KMS-11 (cell line): ENCODE data around the gene C11orf68.

Experiments
- H2AFZ ChIP-seq: fragments of 200-600 bp; sonication (generic); 2 replicates; pipeline ENCODE4 v1.6.1; 2016; ENCODE audit warnings: antibody characterized with exemption, mixed run types, low read depth
- H3K27ac ChIP-seq: fragments of 200-600 bp; sonication (generic); 2 replicates; pipeline ENCODE4 v1.6.1; 2016; ENCODE audit warnings: mild to moderate bottlenecking, mixed run types
- H3K27me3 ChIP-seq: fragments of 200-600 bp; sonication (generic); 2 replicates; pipeline ENCODE4 v1.6.1; 2017; ENCODE audit warnings: mild to moderate bottlenecking, low read depth, mixed run types, moderate library complexity; ENCODE audit not compliant: insufficient read depth
- H3K36me3 ChIP-seq: fragments of 200-600 bp; sonication (generic); 2 replicates; pipeline ENCODE4 v1.6.1; 2017; ENCODE audit warnings: mild to moderate bottlenecking, mixed run types; ENCODE audit not compliant: insufficient read depth
- H3K4me1 ChIP-seq: fragments of 200-600 bp; sonication (generic); 2 replicates; pipeline ENCODE4 v1.6.1; 2016; ENCODE audit warnings: mild to moderate bottlenecking, low read depth, mixed run types; ENCODE audit not compliant: poor library complexity, severe bottlenecking
- H3K4me2 ChIP-seq: fragments of 200-600 bp; sonication (generic); 2 replicates; pipeline ENCODE4 v1.7.0; 2016; ENCODE audit warnings: mild to moderate bottlenecking, mixed run types
- H3K4me3 ChIP-seq: fragments of 200-600 bp; sonication (generic); IDR thresholded peaks from 2 replicates; pipeline ENCODE4 v1.6.1; 2017; ENCODE audit warnings: low read depth, low read length, mixed read lengths; ENCODE audit not compliant: insufficient read depth
- H3K79me2 ChIP-seq: fragments of 200-600 bp; sonication (generic); 2 replicates; pipeline ENCODE4 v1.6.1; 2016; ENCODE audit warnings: low read depth, mixed run types; ENCODE audit not compliant: insufficient read depth
- H3K9ac ChIP-seq: fragments of 200-600 bp; sonication (generic); 2 replicates; pipeline ENCODE4 v1.6.1; 2016; ENCODE audit warnings: mild to moderate bottlenecking, mixed run types
- H4K20me1 ChIP-seq: fragments of 200-600 bp; sonication (generic); 2 replicates; pipeline ENCODE4 v1.6.1; 2016; ENCODE audit warnings: mild to moderate bottlenecking, mixed run types; ENCODE audit not compliant: insufficient read depth
- TF ChIP-seq, protein P1 (sequence below): fragments of 200-600 bp; sonication (generic); conservative IDR thresholded peaks from 2 replicates; pipeline ENCODE4 v1.6.1; 2017; ENCODE audit warnings: low read depth, mild to moderate bottlenecking, antibody characterized with exemption, low read length, moderate library complexity, mixed read lengths

The C11orf68 gene

DNA sequence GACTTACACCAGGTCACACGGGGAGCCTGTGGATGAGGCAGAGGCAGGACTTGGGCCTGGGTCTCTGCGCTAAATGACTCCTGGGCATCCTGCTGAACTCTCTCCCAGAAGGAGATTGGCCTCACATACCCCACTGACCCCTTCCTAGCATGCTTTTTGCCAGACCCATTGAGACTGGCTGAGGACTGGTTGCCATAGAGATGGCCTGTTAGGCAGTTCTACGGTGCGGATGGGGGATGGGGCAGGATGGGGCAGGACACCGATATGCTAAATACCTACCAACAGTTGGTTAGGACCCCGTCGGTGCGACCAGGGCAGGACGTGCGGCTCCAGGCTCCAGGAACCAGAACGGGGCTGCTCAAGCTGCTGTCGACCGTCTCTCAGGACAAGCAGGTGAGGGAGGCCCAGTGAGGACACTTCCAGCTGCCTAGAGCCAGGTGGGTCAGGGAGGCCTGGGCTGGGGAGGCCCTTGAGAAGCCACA, 26.6 kb upstream of the C11orf68 start, which contains the start of gene TSGA10IP:
TSS of gene TSGA10IP (plus strand) at position 51 of the 482 bp plus-strand sequence. CDS start at position 247, 196 bp downstream.
- no peak within 1 kb of the TSS for H3K9ac ChIP-seq
- H3K4me1 ChIP-seq = no peaks in the 10 kb centered on the region
- H4K20me1 ChIP-seq = no peaks in the 10 kb centered on the region
- H3K27ac ChIP-seq = no peak within 1 kb of the TSS
- no peaks in the 10 kb centered on the region for H3K27me3 ChIP-seq
- H2AFZ ChIP-seq = no peak within 1 kb of the TSS
- no peaks in the 10 kb centered on the region for H3K79me2 ChIP-seq
- TF ChIP-seq, protein P1, sequence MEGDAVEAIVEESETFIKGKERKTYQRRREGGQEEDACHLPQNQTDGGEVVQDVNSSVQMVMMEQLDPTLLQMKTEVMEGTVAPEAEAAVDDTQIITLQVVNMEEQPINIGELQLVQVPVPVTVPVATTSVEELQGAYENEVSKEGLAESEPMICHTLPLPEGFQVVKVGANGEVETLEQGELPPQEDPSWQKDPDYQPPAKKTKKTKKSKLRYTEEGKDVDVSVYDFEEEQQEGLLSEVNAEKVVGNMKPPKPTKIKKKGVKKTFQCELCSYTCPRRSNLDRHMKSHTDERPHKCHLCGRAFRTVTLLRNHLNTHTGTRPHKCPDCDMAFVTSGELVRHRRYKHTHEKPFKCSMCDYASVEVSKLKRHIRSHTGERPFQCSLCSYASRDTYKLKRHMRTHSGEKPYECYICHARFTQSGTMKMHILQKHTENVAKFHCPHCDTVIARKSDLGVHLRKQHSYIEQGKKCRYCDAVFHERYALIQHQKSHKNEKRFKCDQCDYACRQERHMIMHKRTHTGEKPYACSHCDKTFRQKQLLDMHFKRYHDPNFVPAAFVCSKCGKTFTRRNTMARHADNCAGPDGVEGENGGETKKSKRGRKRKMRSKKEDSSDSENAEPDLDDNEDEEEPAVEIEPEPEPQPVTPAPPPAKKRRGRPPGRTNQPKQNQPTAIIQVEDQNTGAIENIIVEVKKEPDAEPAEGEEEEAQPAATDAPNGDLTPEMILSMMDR = no peak
- no peak within 1 kb of the TSS for H3K4me3 ChIP-seq
- H3K4me2 ChIP-seq = no peak within 1 kb of the TSS
- no peaks in the 10 kb centered on the region for H3K36me3 ChIP-seq

DNA sequence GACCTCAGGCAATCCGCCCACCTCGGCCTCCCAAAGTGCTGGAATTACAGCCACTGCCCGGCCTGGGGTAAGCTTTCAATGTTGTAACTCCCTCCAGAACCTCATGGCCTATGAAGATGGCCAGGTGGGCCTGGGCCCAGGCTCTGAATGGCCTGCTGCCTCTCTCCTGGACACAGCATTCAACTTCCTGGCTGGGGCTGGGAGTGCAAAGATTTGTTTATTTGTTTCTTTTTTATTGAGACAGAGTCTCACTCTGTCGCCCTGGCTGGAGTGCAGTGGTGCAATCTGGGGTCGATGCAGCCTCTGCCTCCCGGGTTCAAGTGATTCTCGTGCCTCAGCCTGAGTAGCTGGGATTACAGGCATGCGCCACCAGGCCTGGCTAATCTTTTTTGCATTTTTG, 25.9 kb upstream of the C11orf68 start:
- no peaks in the 10 kb centered on the region for H3K79me2 ChIP-seq
- TF ChIP-seq, protein P1 = no peak
- H3K4me1 ChIP-seq = no peaks in the 10 kb centered on the region
- H3K4me2 ChIP-seq = no peak overlapping the region
- H4K20me1 ChIP-seq = no peaks in the 10 kb centered on the region
- no peak overlapping the region for H2AFZ ChIP-seq
- no peaks in the 10 kb centered on the region for H3K27me3 ChIP-seq
- no peak overlapping the region for H3K27ac ChIP-seq
- H3K36me3 ChIP-seq = no peaks in the 10 kb centered on the region
- no peak overlapping the region for H3K9ac ChIP-seq
- no peak overlapping the region for H3K4me3 ChIP-seq

DNA sequence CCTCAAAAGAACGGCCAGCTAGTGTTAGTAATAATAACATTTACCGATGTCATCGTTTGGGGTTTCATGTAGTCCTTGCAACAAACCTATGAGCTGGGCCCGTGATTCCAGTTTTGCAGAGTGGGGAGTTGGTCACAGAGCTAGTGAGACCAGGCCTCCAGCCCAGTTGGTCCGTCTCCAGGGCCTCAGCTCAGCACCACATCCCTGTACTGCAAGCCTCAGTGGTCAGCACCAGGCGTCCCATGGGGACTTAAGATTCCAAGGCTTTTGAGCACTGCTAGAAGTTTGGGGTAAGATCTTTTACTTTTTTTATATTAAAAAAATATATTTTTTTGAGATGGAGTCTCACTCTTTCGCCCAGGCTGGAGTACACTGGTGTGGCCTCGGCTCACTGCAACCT, 25.3 kb upstream of the C11orf68 start:
- Histone ChIP-seq H3K4me1 (no peaks in the 10 kb centered on the region), H3K4me3 (no peak overlapping the region), H3K27ac (no peak overlapping the region), H3K79me2 (no peaks in the 10 kb centered on the region), H2AFZ (no peak overlapping the region), H3K9ac (no peak overlapping the region), H3K36me3 (no peaks in the 10 kb centered on the region), H4K20me1 (no peaks in the 10 kb centered on the region), H3K4me2 (no peak overlapping the region), H3K27me3 (no peaks in the 10 kb centered on the region)
- TF ChIP-seq, protein P1 = no peak

DNA sequence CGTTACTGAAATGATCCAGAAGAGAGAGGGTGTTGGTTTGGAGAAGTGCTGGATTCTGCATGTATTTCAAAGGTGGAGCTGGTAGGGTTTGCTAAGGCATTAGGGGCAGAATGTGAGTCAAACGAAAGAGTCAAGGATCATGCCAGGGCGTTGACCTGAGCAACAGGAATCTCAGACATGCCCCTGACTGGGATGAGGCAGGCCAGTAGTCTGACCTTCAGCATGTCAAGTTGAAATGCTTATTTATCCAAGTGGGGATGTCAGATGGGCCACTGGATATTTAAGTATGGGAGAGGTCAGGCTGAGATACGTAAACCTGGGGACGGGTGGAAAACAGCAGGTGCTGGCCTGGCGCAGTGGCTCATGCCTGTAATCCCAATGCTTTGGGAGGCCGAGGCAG, 23.7 kb upstream of the C11orf68 start:
- TF ChIP-seq, protein P1 = no peak
- no peaks in the 10 kb centered on the region for H4K20me1 ChIP-seq
- H3K9ac ChIP-seq = no peak overlapping the region
- no peak overlapping the region for H3K4me3 ChIP-seq
- H3K79me2 ChIP-seq = no peaks in the 10 kb centered on the region
- no peak overlapping the region for H3K4me2 ChIP-seq
- H2AFZ ChIP-seq = no peak overlapping the region
- H3K4me1 ChIP-seq = no peaks in the 10 kb centered on the region
- no peak overlapping the region for H3K27ac ChIP-seq
- no peaks in the 10 kb centered on the region for H3K36me3 ChIP-seq
- no peaks in the 10 kb centered on the region for H3K27me3 ChIP-seq
